ENCODE measurements around the gene KHDRBS1. TPM values are rescaled to one million over a fixed set of nuclear protein-coding genes. Genes with fewer than 3 reads are reported as not detected.

The KHDRBS1 gene
- total and polyA plus RNA-seq, 2 donors (not counting 1 experiment from before 2014, with no cell fraction given), result 35.7 to 101 TPM

DNA sequence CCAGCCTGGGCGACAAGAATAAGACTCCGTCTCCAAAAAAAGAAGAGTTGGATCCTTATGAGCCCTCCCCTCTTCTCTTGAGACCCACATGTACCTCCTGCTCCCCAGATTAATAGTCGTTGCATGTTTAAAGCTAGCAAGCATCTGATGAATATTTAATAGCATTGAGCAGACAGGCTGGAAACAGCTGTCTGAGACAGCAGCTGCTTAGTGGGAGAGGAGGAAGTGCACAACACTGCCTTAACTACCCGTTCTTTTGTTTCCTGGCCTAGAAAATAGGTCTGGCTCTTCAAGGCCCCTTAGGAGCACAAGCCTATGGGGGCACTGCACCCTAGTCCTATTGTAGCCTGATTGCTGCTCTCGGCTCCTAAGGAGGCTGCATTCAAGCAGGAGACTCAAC lies 41.7 kb downstream of the KHDRBS1 start:
- H3K9ac ChIP-seq (ENCODE audit: low read length), result no peak overlapping the region
- Mint-ChIP-seq H3K4me3 (no peak overlapping the region), H3K27me3 (no peaks in the 10 kb centered on the region), H3K27ac (no peak overlapping the region), H3K9me3 (ENCODE audit: insufficient read depth) (no peaks in the 10 kb centered on the region), H3K4me1 (no peaks in the 10 kb centered on the region)
- no peaks in the 10 kb centered on the region for H3K79me2 ChIP-seq (ENCODE audit: control insufficient read depth, insufficient read depth, low read length)
- no peak for ATAC-seq (ENCODE audit: low read depth)
- H4K20me1 ChIP-seq (ENCODE audit: control insufficient read depth, insufficient read depth, low read length, poor library complexity, severe bottlenecking), result no peaks in the 10 kb centered on the region
- no peaks in the 10 kb centered on the region for H3K27me3 ChIP-seq (replicated peaks in 1 of 4; ENCODE audit: control extremely low read depth in 1 of 4, control insufficient read depth in 3 of 4, insufficient read depth in 4 of 4, low read length in 3 of 4)
- H2AFZ ChIP-seq (ENCODE audit: insufficient read depth, low read depth, low read length, poor library complexity, severe bottlenecking), result no peak overlapping the region
- H3K4me1 ChIP-seq (ENCODE audit: control insufficient read depth in 2 of 2, insufficient read depth in 2 of 2, low read length in 2 of 2), result no peaks in the 10 kb centered on the region
- no peaks in the 10 kb centered on the region for H3K9me3 ChIP-seq (ENCODE audit: control extremely low read depth in 1 of 3, control insufficient read depth in 2 of 3, insufficient read depth in 1 of 3, low read length in 2 of 3)
- no peak overlapping the region for H3K4me3 ChIP-seq (ENCODE audit: control extremely low read depth in 1 of 5, extremely low read depth in 1 of 5, insufficient read depth in 1 of 5, low read depth in 2 of 5, low read length in 4 of 5)
- H3K36me3 ChIP-seq (replicated peaks in 1 of 2; ENCODE audit: control extremely low read depth in 1 of 2, control insufficient read depth in 1 of 2, extremely low read depth in 1 of 2, insufficient read depth in 2 of 2, low read length in 1 of 2), result peaks cover 3 to 67% of the 10 kb centered on the region in 2 experiments
- POLR2A ChIA-PET, result no interaction called here
- CTCF ChIA-PET, result interaction anchor here (0.6 to 1.1 kb wide), 2 partner anchors 50 to 52 kb away, joined by 3 read pairs; partner anchors contain the start of gene KPNA6
- TF ChIP-seq EZH2 (IDR thresholded peaks at IDR 0.05; ENCODE audit: borderline replicate concordance, insufficient read depth, low read depth, low read length, poor library complexity, severe bottlenecking) (no peak), CTCF (IDR thresholded peaks at IDR 0.05) (no peak)
- H3K27ac ChIP-seq (ENCODE audit: low read length in 2 of 2), result no peak overlapping the region
- DNase-seq, result no peak
- 88% methylated on average over 3 of the region's 5 CpGs for WGBS (ENCODE audit: insufficient coverage)
- intact Hi-C loops (cut with micrococcal nuclease), result no loop called here
- H3K4me2 ChIP-seq (replicated peaks; ENCODE audit: low read depth, low read length, poor library complexity, severe bottlenecking), result no peak overlapping the region

GRCh38 chr1:32056598-32056997 lies 42.9 kb downstream of the KHDRBS1 start:
- no peak overlapping the region for H3K4me2 ChIP-seq (replicated peaks; ENCODE audit: low read depth, low read length, poor library complexity, severe bottlenecking)
- H3K27ac ChIP-seq (ENCODE audit: low read length in 2 of 2), result no peak overlapping the region
- Mint-ChIP-seq H3K4me3 (no peak overlapping the region), H3K27me3 (no peaks in the 10 kb centered on the region), H3K27ac (no peak overlapping the region), H3K4me1 (no peaks in the 10 kb centered on the region), H3K9me3 (ENCODE audit: insufficient read depth) (no peaks in the 10 kb centered on the region)
- WGBS (ENCODE audit: insufficient coverage), result no CpG with 5 or more reads among the region's 1 CpG
- ChIA-PET CTCF (interaction anchor here (0.5 to 1.1 kb wide), 4 partner anchors 33 to 90 kb away, joined by 3 to 5 read pairs (median 3); partner anchors contain the start of gene KPNA6), POLR2A (no interaction called here)
- no peaks in the 10 kb centered on the region for H4K20me1 ChIP-seq (ENCODE audit: control insufficient read depth, insufficient read depth, low read length, poor library complexity, severe bottlenecking)
- intact Hi-C loops (cut with micrococcal nuclease), result no loop called here
- DNase-seq, result no peak
- no peak for ATAC-seq (ENCODE audit: low read depth)
- no peaks in the 10 kb centered on the region for H3K79me2 ChIP-seq (ENCODE audit: control insufficient read depth, insufficient read depth, low read length)
- no peak overlapping the region for H3K4me3 ChIP-seq (ENCODE audit: control extremely low read depth in 1 of 5, extremely low read depth in 1 of 5, insufficient read depth in 1 of 5, low read depth in 2 of 5, low read length in 4 of 5)
- peaks cover 3 to 72% of the 10 kb centered on the region in 2 experiments for H3K36me3 ChIP-seq (replicated peaks in 1 of 2; ENCODE audit: control extremely low read depth in 1 of 2, control insufficient read depth in 1 of 2, extremely low read depth in 1 of 2, insufficient read depth in 2 of 2, low read length in 1 of 2)
- no peak overlapping the region for H3K9ac ChIP-seq (ENCODE audit: low read length)
- TF ChIP-seq CTCF (IDR thresholded peaks at IDR 0.05), result no peak
- TF ChIP-seq EZH2 (IDR thresholded peaks at IDR 0.05; ENCODE audit: borderline replicate concordance, insufficient read depth, low read depth, low read length, poor library complexity, severe bottlenecking), result no peak
- no peaks in the 10 kb centered on the region for H3K9me3 ChIP-seq (ENCODE audit: control extremely low read depth in 1 of 3, control insufficient read depth in 2 of 3, insufficient read depth in 1 of 3, low read length in 2 of 3)
- H3K27me3 ChIP-seq (replicated peaks in 1 of 4; ENCODE audit: control extremely low read depth in 1 of 4, control insufficient read depth in 3 of 4, insufficient read depth in 4 of 4, low read length in 3 of 4), result no peaks in the 10 kb centered on the region
- no peak overlapping the region for H2AFZ ChIP-seq (ENCODE audit: insufficient read depth, low read depth, low read length, poor library complexity, severe bottlenecking)
- no peaks in the 10 kb centered on the region for H3K4me1 ChIP-seq (ENCODE audit: control insufficient read depth in 2 of 2, insufficient read depth in 2 of 2, low read length in 2 of 2)

All from B cell (primary cell).